K562 (cell line): Measurements from ENCODE around the gene RASAL3. TPM values are rescaled to one million over a fixed set of nuclear protein-coding genes. Genes with fewer than 3 reads are reported as not detected.

ENCODE experiments used
- ARID3A ChIP-seq: IDR thresholded peaks from 2 replicates; pipeline ENCODE4 v1.6.1; 2012; ENCODE audit warnings: low read depth, low read length, improper control_type of control experiment, borderline replicate concordance
- CHD1 ChIP-seq: fragments of 200-600 bp; sonication (generic); IDR thresholded peaks from one replicate; pipeline ENCODE4 v1.6.1; 2012; ENCODE audit warnings: mild to moderate bottlenecking, moderate library complexity, low read length, inconsistent platforms
- GABPB2 ChIP-seq: fragments of 250-450 bp; sonication (Bioruptor Pico); conservative IDR thresholded peaks from 2 replicates; pipeline ENCODE4 v1.5.1; 2021; ENCODE audit warnings: mild to moderate bottlenecking
- PKNOX1 ChIP-seq: fragments of 450-650 bp; IDR thresholded peaks from 2 replicates; pipeline ENCODE4 v1.6.1; 2016
- RBBP5 ChIP-seq: fragments of 200-600 bp; sonication (generic); IDR thresholded peaks from 2 replicates; pipeline ENCODE4 v1.6.1; 2012; ENCODE audit warnings: borderline replicate concordance, mild to moderate bottlenecking, low read length, control low read depth, inconsistent platforms; ENCODE audit not compliant: insufficient read depth, poor library complexity, severe bottlenecking
- RNF2 ChIP-seq: sonication (generic); IDR thresholded peaks from 2 replicates; pipeline ENCODE4 v1.6.1; 2016
- SMAD4 ChIP-seq: fragments of 250-450 bp; sonication (Bioruptor Pico); conservative IDR thresholded peaks from 2 replicates; pipeline ENCODE4 v1.8.0; 2021; ENCODE audit warnings: inconsistent platforms, mild to moderate bottlenecking, moderate library complexity
- SUPT5H ChIP-seq: fragments of 450-650 bp; IDR thresholded peaks from 2 replicates; pipeline ENCODE4 v1.6.1; 2016
- ZFP30 ChIP-seq: fragments of 250-450 bp; sonication (Bioruptor Pico); IDR thresholded peaks from 2 replicates; pipeline ENCODE4 v1.8.0; 2022; ENCODE audit warnings: moderate library complexity, mild to moderate bottlenecking, inconsistent platforms, borderline replicate concordance
- ZFX ChIP-seq: sonication (generic); formaldehyde crosslinking; IDR thresholded peaks from 2 replicates; pipeline ENCODE4 v1.8.0; 2022; ENCODE audit warnings: mild to moderate bottlenecking, missing genetic modification reagents, moderate library complexity
- ZMIZ1 ChIP-seq, 2 experiments: fragments of 150-350 bp in 1 of 2; IDR thresholded peaks; 2 replicates each; pipeline ENCODE4 v1.6.1; 2012 to 2016; ENCODE audit warnings: low read depth in 2 of 2, low read length in 2 of 2, mild to moderate bottlenecking in 1 of 2, moderate library complexity in 1 of 2
- polyA plus RNA-seq, 8 experiments: library from polyadenylated mRNA; depleted of rRNA in 4 of 8; stranded (reverse) in 5 of 8; unstranded in 3 of 8; fragments of >200 nt; fragmentation: Nextera tagmentation in 2 of 8; fragmentation: Illumina TruSeq in 1 of 8; extraction: Ambion mirVana in 2 of 8; extraction: Trizol in 1 of 8; gene quantifications; 2 replicates each; pipeline versions ENCODE4 v1.2.1 to v1.2.3, GENCODE V29; 2011 to 2014; ENCODE audit warnings: inconsistent platforms in 1 of 8, missing spikeins in 1 of 8
- total RNA-seq, 7 experiments: library from RNA; depleted of rRNA in 6 of 7; stranded (reverse); fragments of >200 nt in 6 of 7; fragmentation: Illumina TruSeq in 2 of 7; extraction: Trizol in 2 of 7; gene quantifications; 2 replicates each; pipeline versions ENCODE4 v1.2.1 to v1.2.3, GENCODE V29; 2011 to 2021; ENCODE audit warnings: low replicate concordance in 1 of 7
- TF ChIP-seq, protein P1 (sequence below): fragments of 450-650 bp; formaldehyde crosslinking; IDR thresholded peaks from 2 replicates; pipeline ENCODE4 v1.4.0; 2022; ENCODE audit warnings: missing genetic modification characterization
- TF ChIP-seq, protein P2 (sequence below): fragments of 250-450 bp; sonication (Bioruptor Pico); IDR thresholded peaks from 2 replicates; pipeline ENCODE4 v1.5.0; 2021
- TF ChIP-seq, protein P3 (sequence below): conservative IDR thresholded peaks from 2 replicates; pipeline ENCODE4 v1.6.1; 2011; ENCODE audit warnings: low read depth, mild to moderate bottlenecking, low read length; ENCODE audit not compliant: control insufficient read depth

The RASAL3 gene
- total and polyA plus RNA-seq, 9 of the 15 experiments (the other 6 are each of a cell fraction or from before 2014, with no cell fraction given) = 0.07 to 0.44 TPM; not detected in 7

DNA sequence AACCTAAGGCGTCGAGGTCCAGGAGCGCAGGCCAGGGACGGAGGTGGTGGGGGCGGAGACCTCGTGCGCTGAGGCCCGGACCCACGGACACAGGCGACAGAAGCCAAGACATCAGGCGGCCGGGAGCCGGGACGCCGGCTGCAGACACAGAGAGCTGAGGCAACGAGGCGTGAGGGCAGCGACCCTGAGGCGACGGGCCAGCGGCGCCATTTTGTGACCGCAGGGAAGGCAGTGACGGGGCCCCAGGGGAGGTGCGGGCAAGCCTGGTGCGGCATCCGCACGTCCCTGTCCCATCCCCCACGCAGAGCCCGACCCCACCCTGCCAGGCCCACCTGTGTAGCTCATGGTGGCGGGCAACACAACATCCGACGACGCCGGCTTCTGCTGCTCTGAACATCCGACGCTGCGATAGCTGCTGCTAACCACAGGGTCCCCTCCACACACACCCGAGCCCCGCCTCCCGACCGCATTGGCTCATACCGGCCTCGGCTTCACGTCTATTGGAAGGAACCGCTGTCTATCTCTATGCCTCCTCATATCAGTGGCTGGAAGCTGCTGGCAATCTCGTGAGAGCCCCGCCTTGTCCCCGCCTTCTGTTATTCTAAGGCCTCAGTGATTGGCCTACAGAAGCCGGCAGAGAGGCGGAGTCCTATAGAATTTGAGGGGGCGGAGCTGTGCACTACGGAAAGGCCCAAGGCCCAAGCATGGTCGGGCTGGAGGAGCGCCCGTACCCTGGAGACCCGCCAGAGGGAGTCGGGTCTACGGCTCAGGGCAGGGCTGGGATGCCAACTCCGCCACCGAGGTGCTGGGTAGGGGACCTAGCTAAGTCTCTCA, 45.5 kb downstream of the RASAL3 start, which contains the start of gene AKAP8L (continued):
- TF ChIP-seq PKNOX1 = peak; percentile 100
- TF ChIP-seq, protein P1, sequence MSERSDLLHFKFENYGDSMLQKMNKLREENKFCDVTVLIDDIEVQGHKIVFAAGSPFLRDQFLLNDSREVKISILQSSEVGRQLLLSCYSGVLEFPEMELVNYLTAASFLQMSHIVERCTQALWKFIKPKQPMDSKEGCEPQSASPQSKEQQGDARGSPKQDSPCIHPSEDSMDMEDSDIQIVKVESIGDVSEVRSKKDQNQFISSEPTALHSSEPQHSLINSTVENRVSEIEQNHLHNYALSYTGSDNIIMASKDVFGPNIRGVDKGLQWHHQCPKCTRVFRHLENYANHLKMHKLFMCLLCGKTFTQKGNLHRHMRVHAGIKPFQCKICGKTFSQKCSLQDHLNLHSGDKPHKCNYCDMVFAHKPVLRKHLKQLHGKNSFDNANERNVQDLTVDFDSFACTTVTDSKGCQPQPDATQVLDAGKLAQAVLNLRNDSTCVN = peak; percentile 19; the same call in 1 of the 2 replicates
- peak; percentile 88 for TF ChIP-seq RBBP5
- 0 out of 2 replicates have a peak, but pooled peaks have one; percentile 35 for TF ChIP-seq SMAD4
- no peak; a peak in 1 of 4 replicates for TF ChIP-seq ZMIZ1 (IDR thresholded peaks at IDR 0.05; ENCODE audit: low read depth in 2 of 2, low read length in 2 of 2)
- TF ChIP-seq ZFP30 (CRISPR knock-in tag) = no peak
- TF ChIP-seq, protein P2, sequence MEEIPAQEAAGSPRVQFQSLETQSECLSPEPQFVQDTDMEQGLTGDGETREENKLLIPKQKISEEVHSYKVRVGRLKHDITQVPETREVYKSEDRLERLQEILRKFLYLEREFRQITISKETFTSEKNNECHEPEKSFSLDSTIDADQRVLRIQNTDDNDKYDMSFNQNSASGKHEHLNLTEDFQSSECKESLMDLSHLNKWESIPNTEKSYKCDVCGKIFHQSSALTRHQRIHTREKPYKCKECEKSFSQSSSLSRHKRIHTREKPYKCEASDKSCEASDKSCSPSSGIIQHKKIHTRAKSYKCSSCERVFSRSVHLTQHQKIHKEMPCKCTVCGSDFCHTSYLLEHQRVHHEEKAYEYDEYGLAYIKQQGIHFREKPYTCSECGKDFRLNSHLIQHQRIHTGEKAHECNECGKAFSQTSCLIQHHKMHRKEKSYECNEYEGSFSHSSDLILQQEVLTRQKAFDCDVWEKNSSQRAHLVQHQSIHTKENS = no peak
- TF ChIP-seq ARID3A = peak; percentile 94
- TF ChIP-seq, protein P3, sequence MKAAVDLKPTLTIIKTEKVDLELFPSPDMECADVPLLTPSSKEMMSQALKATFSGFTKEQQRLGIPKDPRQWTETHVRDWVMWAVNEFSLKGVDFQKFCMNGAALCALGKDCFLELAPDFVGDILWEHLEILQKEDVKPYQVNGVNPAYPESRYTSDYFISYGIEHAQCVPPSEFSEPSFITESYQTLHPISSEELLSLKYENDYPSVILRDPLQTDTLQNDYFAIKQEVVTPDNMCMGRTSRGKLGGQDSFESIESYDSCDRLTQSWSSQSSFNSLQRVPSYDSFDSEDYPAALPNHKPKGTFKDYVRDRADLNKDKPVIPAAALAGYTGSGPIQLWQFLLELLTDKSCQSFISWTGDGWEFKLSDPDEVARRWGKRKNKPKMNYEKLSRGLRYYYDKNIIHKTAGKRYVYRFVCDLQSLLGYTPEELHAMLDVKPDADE = peak; percentile 48; the same call in 1 of the 2 replicates
- TF ChIP-seq ZFX = no peak; the same call in none of the 2 replicates
- peak; percentile 47; the same call in 1 of the 2 replicates for TF ChIP-seq RNF2
- TF ChIP-seq CHD1 = peak; percentile 94
- peak; percentile 96 for TF ChIP-seq SUPT5H
- TF ChIP-seq GABPB2 = no peak
